ENCODE results near the gene CAMK4.

- TF ChIP-seq EZH2 (IDR thresholded peaks at IDR 0.05) (no peak), CTCF (IDR thresholded peaks at IDR 0.05) (no peak), EZH2phosphoT487 (IDR thresholded peaks at IDR 0.05) (no peak)
These were observed 173.8 kb downstream of the CAMK4 start for GRCh38 chr5:111398013-111398412.
